IMR-90 (cell line): ENCODE measurements around the gene SNAPC4. TPM values are rescaled to one million over a fixed set of nuclear protein-coding genes. Genes with fewer than 3 reads are reported as not detected.

Experiments
- ATAC-seq: fragments of 200-7000 bp; cut with Tn5 transposase; 2 replicates; pipeline ENCODE4 v1.9.1; 2020; ENCODE audit warnings: low read depth, mild to moderate bottlenecking, moderate library complexity
- BruUV-seq: library from RNA; stranded (reverse); fragments of 400-500 nt; replicated peaks from 2 replicates; lab custom pipeline; 2021; lab: Mats Ljungman, UMichigan
- CTCF ChIA-PET: fragments of 300-600 bp; formaldehyde crosslinking; extraction: SDS; loops from one replicate; lab custom pipeline; 2021; ENCODE audit warnings: antibody characterized with exemption; lab: Yijun Ruan, JAX
- POLR2A ChIA-PET: fragments of 300-600 bp; sonication (Branson Sonifier 250); formaldehyde crosslinking; loops from one replicate; lab custom pipeline; 2022; ENCODE audit warnings: antibody characterized with exemption; ENCODE audit not compliant: unreplicated experiment; lab: Charles Lee
- DNase-seq: peaks from one replicate; pipeline ENCODE4 v3.0.0; 2013
- H2AFZ ChIP-seq: replicated peaks from 2 replicates; pipeline ENCODE3; 2013; ENCODE audit warnings: low read length, mild to moderate bottlenecking; ENCODE audit not compliant: poor library complexity
- H2AK5ac ChIP-seq: 2 replicates; pipeline ENCODE4 v1.6.1; 2013; ENCODE audit warnings: low read depth, low read length, inconsistent platforms
- H2AK9ac ChIP-seq: replicated peaks from 2 replicates; pipeline ENCODE3; 2013; ENCODE audit warnings: mild to moderate bottlenecking, low read depth, low read length, moderate library complexity; ENCODE audit not compliant: poor library complexity
- H2BK120ac ChIP-seq: 2 replicates; pipeline ENCODE4 v1.6.1; 2013; ENCODE audit warnings: low read depth, low read length, inconsistent platforms
- H2BK15ac ChIP-seq: 3 replicates; pipeline ENCODE4 v1.6.1; 2013; ENCODE audit warnings: low read depth, low read length, inconsistent platforms
- H2BK20ac ChIP-seq: 2 replicates; pipeline ENCODE4 v1.6.1; 2013; ENCODE audit warnings: low read depth, mild to moderate bottlenecking, inconsistent platforms, low read length, moderate library complexity
- H2BK5ac ChIP-seq: 2 replicates; pipeline ENCODE4 v1.6.1; 2013; ENCODE audit warnings: mild to moderate bottlenecking, low read depth, low read length, inconsistent platforms; ENCODE audit not compliant: poor library complexity, severe bottlenecking
- H3K14ac ChIP-seq: replicated peaks from 2 replicates; pipeline ENCODE4 v1.6.1; 2013; ENCODE audit warnings: low read depth, low read length, inconsistent platforms
- H3K18ac ChIP-seq: 2 replicates; pipeline ENCODE4 v1.6.1; 2013; ENCODE audit warnings: low read depth, low read length, control low read depth
- H3K23ac ChIP-seq: 2 replicates; pipeline ENCODE4 v1.6.1; 2013; ENCODE audit warnings: low read depth, low read length, inconsistent platforms
- H3K27ac ChIP-seq: 2 replicates; pipeline ENCODE4 v1.5.1; 2013; ENCODE audit warnings: mild to moderate bottlenecking, control low read depth, low read length; ENCODE audit not compliant: insufficient read depth
- H3K27me3 ChIP-seq: 2 replicates; pipeline ENCODE4 v1.6.1; 2013; ENCODE audit warnings: low read length; ENCODE audit not compliant: control insufficient read depth, insufficient read depth
- H3K36me3 ChIP-seq: 2 replicates; pipeline ENCODE4 v1.6.1; 2013; ENCODE audit warnings: low read length, mixed read lengths; ENCODE audit not compliant: control insufficient read depth, insufficient read depth
- H3K4ac ChIP-seq: 2 replicates; pipeline ENCODE4 v1.6.1; 2013; ENCODE audit warnings: low read depth, low read length, inconsistent platforms
- H3K4me1 ChIP-seq: 2 replicates; pipeline ENCODE4 v1.6.1; 2013; ENCODE audit warnings: low read length, mixed read lengths; ENCODE audit not compliant: control insufficient read depth, insufficient read depth
- H3K4me2 ChIP-seq: 2 replicates; pipeline ENCODE4 v1.6.1; 2013; ENCODE audit warnings: low read depth, mild to moderate bottlenecking, control low read depth, low read length, moderate library complexity
- H3K4me3 ChIP-seq: 2 replicates; pipeline ENCODE4 v1.5.1; 2013; ENCODE audit warnings: low read depth, mild to moderate bottlenecking, control low read depth, low read length, moderate library complexity; ENCODE audit not compliant: insufficient read depth
- H3K56ac ChIP-seq: 2 replicates; pipeline ENCODE4 v1.6.1; 2013; ENCODE audit warnings: low read length, inconsistent platforms; ENCODE audit not compliant: insufficient read depth; ENCODE audit errors: extremely low read depth
- H3K79me1 ChIP-seq, 2 experiments: 2 replicates each; pipeline ENCODE4 v1.6.1; 2013; ENCODE audit warnings: low read length in 2 of 2, inconsistent platforms in 1 of 2, low read depth in 1 of 2
- H3K9ac ChIP-seq: 2 replicates; pipeline ENCODE4 v1.6.1; 2013; ENCODE audit warnings: low read depth, low read length, control low read depth
- H3K9me1 ChIP-seq: 2 replicates; pipeline ENCODE4 v1.6.1; 2013; ENCODE audit warnings: low read length, inconsistent platforms; ENCODE audit not compliant: insufficient read depth
- H3K9me3 ChIP-seq: 2 replicates; pipeline ENCODE4 v1.6.1; 2013; ENCODE audit warnings: low read length; ENCODE audit not compliant: control insufficient read depth, insufficient read depth
- H4K20me1 ChIP-seq: 2 replicates; pipeline ENCODE4 v1.6.1; 2013; ENCODE audit warnings: low read length, inconsistent platforms; ENCODE audit not compliant: insufficient read depth
- H4K5ac ChIP-seq: 2 replicates; pipeline ENCODE4 v1.6.1; 2013; ENCODE audit warnings: mild to moderate bottlenecking, low read depth, low read length, control low read depth
- H4K8ac ChIP-seq, 2 experiments: 2 replicates each; pipeline ENCODE4 v1.6.1; 2013; ENCODE audit warnings: low read depth in 2 of 2, low read length in 2 of 2, control low read depth in 1 of 2, inconsistent platforms in 1 of 2
- H4K91ac ChIP-seq: 2 replicates; pipeline ENCODE4 v1.6.1; 2013; ENCODE audit warnings: low read depth, low read length, inconsistent platforms; ENCODE audit not compliant: insufficient read depth
- BHLHE40 ChIP-seq: fragments of 150-350 bp; IDR thresholded peaks from 2 replicates; pipeline ENCODE4 v1.6.1; 2016; ENCODE audit warnings: mild to moderate bottlenecking, low read depth, low read length
- FOS ChIP-seq: fragments of 150-350 bp; IDR thresholded peaks from 2 replicates; pipeline ENCODE4 v1.6.1; 2016; ENCODE audit warnings: low read depth, low read length
- MAFK ChIP-seq: IDR thresholded peaks from 2 replicates; pipeline ENCODE4 v1.6.1; 2012; ENCODE audit warnings: low read depth, low read length, improper control_type of control experiment
- MAZ ChIP-seq: IDR thresholded peaks from 2 replicates; pipeline ENCODE4 v1.6.1; 2012; ENCODE audit warnings: low read depth, mild to moderate bottlenecking, low read length, improper control_type of control experiment, moderate library complexity, borderline replicate concordance
- MXI1 ChIP-seq: IDR thresholded peaks from 2 replicates; pipeline ENCODE4 v1.6.1; 2012; ENCODE audit warnings: low read depth, mild to moderate bottlenecking, low read length, moderate library complexity, borderline replicate concordance
- RAD21 ChIP-seq: IDR thresholded peaks from 2 replicates; pipeline ENCODE4 v1.6.1; 2012; ENCODE audit warnings: low read length, improper control_type of control experiment
- RCOR1 ChIP-seq: IDR thresholded peaks from 2 replicates; pipeline ENCODE4 v1.6.1; 2012; ENCODE audit warnings: mild to moderate bottlenecking, low read length, improper control_type of control experiment; ENCODE audit not compliant: insufficient replicate concordance
- WGBS, 2 experiments: methylation state at CpG; one replicate each; pipeline versions ENCODE4 v1.1.5 to v1.1.7; 2013; ENCODE audit warnings: missing lambda C conversion rate in 2 of 2; ENCODE audit not compliant: insufficient read length in 1 of 2; ENCODE audit errors: extremely low coverage in 2 of 2; 5-methylcytosine and 5-hydroxymethylcytosine counted together
- dilution Hi-C: fragments of 300-500 bp; cut with HindIII; formaldehyde crosslinking; loops from one replicate; pipeline ENCODE4 v1.14.3; 2018; ENCODE audit warnings: low sequenced_read_pairs; ENCODE audit not compliant: unreplicated experiment
- in situ Hi-C: fragments of 300-500 bp; cut with MboI; formaldehyde crosslinking; loops from 3 replicates; pipeline ENCODE4 v1.14.3; 2019; ENCODE audit warnings: low sequenced_read_pairs, inconsistent platforms, mixed read lengths
- intact Hi-C: fragments of 100-400 bp; cut with micrococcal nuclease; formaldehyde crosslinking; loops from 2 replicates; pipeline ENCODE4 v1.10.0; 2022
- polyA plus RNA-seq, 3 experiments: library from polyadenylated mRNA; depleted of rRNA; stranded (reverse); fragments of >200 nt; gene quantifications; 2 replicates each; pipeline ENCODE4 v1.2.3, GENCODE V29; 2012; ENCODE audit warnings: low replicate concordance in 1 of 3
- total RNA-seq: library from RNA; depleted of rRNA; stranded (reverse); fragments of >200 nt; gene quantifications from 2 replicates; pipeline ENCODE4 v1.2.3, GENCODE V29; 2012
- TF ChIP-seq, protein P1 (sequence below): conservative IDR thresholded peaks from 2 replicates; pipeline ENCODE4 v1.5.1; 2012; ENCODE audit warnings: mild to moderate bottlenecking, low read depth, low read length, improper control_type of control experiment
- TF ChIP-seq, protein P2 (sequence below): fragments of 150-350 bp; IDR thresholded peaks from 2 replicates; pipeline ENCODE4 v1.6.1; 2017; ENCODE audit warnings: mild to moderate bottlenecking, antibody characterized with exemption, low read length, low read depth
- TF ChIP-seq, protein P3 (sequence below): fragments of 150-350 bp; IDR thresholded peaks from 2 replicates; pipeline ENCODE4 v1.6.1; 2016; ENCODE audit warnings: low read depth, mild to moderate bottlenecking, low read length, moderate library complexity, borderline replicate concordance

Gene SNAPC4
- total and polyA plus RNA-seq, 2 of the 4 experiments (the other 2 are of a cell fraction) = 2.5 to 6.5 TPM

GRCh38 chr9:136426787-136427186 lies 26.8 kb upstream of the SNAPC4 start:
- intact Hi-C loops (no loop called here), in situ Hi-C loops (no loop called here), dilution Hi-C loops (no loop called here)
- Histone ChIP-seq H2BK5ac (no peak overlapping the region), H2BK120ac (no peak overlapping the region), H3K9me3 (no peaks in the 10 kb centered on the region), H3K9ac (no peak overlapping the region), H2AK5ac (no peak overlapping the region), H3K4me2 (no peak overlapping the region), H3K18ac (no peak overlapping the region), H3K56ac (no peak overlapping the region), H3K79me1 (peaks cover 0 to 3% of the 10 kb centered on the region in 2 experiments; a peak in 1 of 4 replicates), H3K36me3 (peaks cover 59% of the 10 kb centered on the region), H3K23ac (no peak overlapping the region), H4K5ac (no peak overlapping the region), H3K14ac (no peak overlapping the region), H3K27me3 (no peaks in the 10 kb centered on the region), H3K4ac (no peak overlapping the region), H4K91ac (no peak overlapping the region), H3K9me1 (no peaks in the 10 kb centered on the region), H4K8ac (no peak overlapping the region), H3K4me1 (no peaks in the 10 kb centered on the region), H2BK20ac (no peak overlapping the region), H3K27ac (no peak overlapping the region), H4K20me1 (peaks cover 6% of the 10 kb centered on the region; the same call in 1 of the 2 replicates), H2AK9ac (no peak overlapping the region), H2BK15ac (no peak overlapping the region), H2AFZ (no peak overlapping the region), H3K4me3 (no peak overlapping the region)
- DNase-seq (no peak), ATAC-seq (no peak)
- 100% methylated on average over 1 of the region's 12 CpGs; no CpG with 5 or more reads in 1 of the 2 experiments for WGBS, 2 experiments
- ChIA-PET CTCF (no interaction called here), POLR2A (interaction anchor here (0.7 kb wide), 1 partner anchor 8 kb away, joined by 9 read pairs; no protein-coding TSS in a partner anchor)
- no TSS peak for BruUV-seq
- TF ChIP-seq BHLHE40 (no peak), MXI1 (no peak), FOS (no peak), MAZ (no peak), RCOR1 (no peak), MAFK (no peak), RAD21 (no peak)
- TF ChIP-seq, protein P1, sequence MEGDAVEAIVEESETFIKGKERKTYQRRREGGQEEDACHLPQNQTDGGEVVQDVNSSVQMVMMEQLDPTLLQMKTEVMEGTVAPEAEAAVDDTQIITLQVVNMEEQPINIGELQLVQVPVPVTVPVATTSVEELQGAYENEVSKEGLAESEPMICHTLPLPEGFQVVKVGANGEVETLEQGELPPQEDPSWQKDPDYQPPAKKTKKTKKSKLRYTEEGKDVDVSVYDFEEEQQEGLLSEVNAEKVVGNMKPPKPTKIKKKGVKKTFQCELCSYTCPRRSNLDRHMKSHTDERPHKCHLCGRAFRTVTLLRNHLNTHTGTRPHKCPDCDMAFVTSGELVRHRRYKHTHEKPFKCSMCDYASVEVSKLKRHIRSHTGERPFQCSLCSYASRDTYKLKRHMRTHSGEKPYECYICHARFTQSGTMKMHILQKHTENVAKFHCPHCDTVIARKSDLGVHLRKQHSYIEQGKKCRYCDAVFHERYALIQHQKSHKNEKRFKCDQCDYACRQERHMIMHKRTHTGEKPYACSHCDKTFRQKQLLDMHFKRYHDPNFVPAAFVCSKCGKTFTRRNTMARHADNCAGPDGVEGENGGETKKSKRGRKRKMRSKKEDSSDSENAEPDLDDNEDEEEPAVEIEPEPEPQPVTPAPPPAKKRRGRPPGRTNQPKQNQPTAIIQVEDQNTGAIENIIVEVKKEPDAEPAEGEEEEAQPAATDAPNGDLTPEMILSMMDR = no peak
- TF ChIP-seq, protein P2, sequence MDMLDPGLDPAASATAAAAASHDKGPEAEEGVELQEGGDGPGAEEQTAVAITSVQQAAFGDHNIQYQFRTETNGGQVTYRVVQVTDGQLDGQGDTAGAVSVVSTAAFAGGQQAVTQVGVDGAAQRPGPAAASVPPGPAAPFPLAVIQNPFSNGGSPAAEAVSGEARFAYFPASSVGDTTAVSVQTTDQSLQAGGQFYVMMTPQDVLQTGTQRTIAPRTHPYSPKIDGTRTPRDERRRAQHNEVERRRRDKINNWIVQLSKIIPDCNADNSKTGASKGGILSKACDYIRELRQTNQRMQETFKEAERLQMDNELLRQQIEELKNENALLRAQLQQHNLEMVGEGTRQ = no peak
- TF ChIP-seq, protein P3, sequence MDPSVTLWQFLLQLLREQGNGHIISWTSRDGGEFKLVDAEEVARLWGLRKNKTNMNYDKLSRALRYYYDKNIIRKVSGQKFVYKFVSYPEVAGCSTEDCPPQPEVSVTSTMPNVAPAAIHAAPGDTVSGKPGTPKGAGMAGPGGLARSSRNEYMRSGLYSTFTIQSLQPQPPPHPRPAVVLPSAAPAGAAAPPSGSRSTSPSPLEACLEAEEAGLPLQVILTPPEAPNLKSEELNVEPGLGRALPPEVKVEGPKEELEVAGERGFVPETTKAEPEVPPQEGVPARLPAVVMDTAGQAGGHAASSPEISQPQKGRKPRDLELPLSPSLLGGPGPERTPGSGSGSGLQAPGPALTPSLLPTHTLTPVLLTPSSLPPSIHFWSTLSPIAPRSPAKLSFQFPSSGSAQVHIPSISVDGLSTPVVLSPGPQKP = no peak
